Uterus (tissue), 2 donors: ENCODE data around the gene EPC1.

Experiments
- POLR2A ChIP-seq, 2 donors: fragments of 450-650 bp; IDR thresholded peaks; one replicate each; pipeline ENCODE4 v1.6.1; 2016; ENCODE audit warnings: antibody characterized with exemption in 2 of 2, mild to moderate bottlenecking in 1 of 2, moderate library complexity in 1 of 2
- TF ChIP-seq, protein P1 (sequence below), 4 experiments: fragments of 200-600 bp in 2 of 4; fragments of 450-650 bp in 2 of 4; sonication (generic) in 2 of 4; IDR thresholded peaks; one replicate each; pipeline ENCODE4 v1.5.1; 2016 to 2019; ENCODE audit warnings: antibody characterized with exemption in 4 of 4, mild to moderate bottlenecking in 2 of 4, moderate library complexity in 1 of 4

- TF ChIP-seq, protein P1, sequence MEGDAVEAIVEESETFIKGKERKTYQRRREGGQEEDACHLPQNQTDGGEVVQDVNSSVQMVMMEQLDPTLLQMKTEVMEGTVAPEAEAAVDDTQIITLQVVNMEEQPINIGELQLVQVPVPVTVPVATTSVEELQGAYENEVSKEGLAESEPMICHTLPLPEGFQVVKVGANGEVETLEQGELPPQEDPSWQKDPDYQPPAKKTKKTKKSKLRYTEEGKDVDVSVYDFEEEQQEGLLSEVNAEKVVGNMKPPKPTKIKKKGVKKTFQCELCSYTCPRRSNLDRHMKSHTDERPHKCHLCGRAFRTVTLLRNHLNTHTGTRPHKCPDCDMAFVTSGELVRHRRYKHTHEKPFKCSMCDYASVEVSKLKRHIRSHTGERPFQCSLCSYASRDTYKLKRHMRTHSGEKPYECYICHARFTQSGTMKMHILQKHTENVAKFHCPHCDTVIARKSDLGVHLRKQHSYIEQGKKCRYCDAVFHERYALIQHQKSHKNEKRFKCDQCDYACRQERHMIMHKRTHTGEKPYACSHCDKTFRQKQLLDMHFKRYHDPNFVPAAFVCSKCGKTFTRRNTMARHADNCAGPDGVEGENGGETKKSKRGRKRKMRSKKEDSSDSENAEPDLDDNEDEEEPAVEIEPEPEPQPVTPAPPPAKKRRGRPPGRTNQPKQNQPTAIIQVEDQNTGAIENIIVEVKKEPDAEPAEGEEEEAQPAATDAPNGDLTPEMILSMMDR (IDR thresholded peaks at IDR 0.05): no peak
- no peak for TF ChIP-seq POLR2A (IDR thresholded peaks at IDR 0.05)
Measured at GRCh38 chr10:32259551-32259950, 87.4 kb downstream of the EPC1 start.
